ENCODE data around the gene DLGAP1. TPM values are rescaled to one million over a fixed set of nuclear protein-coding genes. Genes with fewer than 3 reads are reported as not detected.

DLGAP1 gene
- total and polyA plus RNA-seq, 9 donors = 2.0 to 42.7 (median 3.8) TPM

GRCh38 chr18:3906116-3906750, 548.9 kb downstream of the DLGAP1 start:
- no peaks in the 10 kb centered on the region for H3K4me1 ChIP-seq (ENCODE audit: insufficient read depth)
- intact Hi-C loops (cut with DNase I) = no loop called here
- no peaks in the 10 kb centered on the region for H3K36me3 ChIP-seq
- H3K9me3 ChIP-seq = no peaks in the 10 kb centered on the region
- no peak overlapping the region for H3K27ac ChIP-seq
- H3K4me3 ChIP-seq = no peak overlapping the region
- DNase-seq = no peak
- no peak for TF ChIP-seq CTCF (IDR thresholded peaks at IDR 0.05)
- no peak for TF ChIP-seq POLR2A (IDR thresholded peaks at IDR 0.05)
- no peak for TF ChIP-seq EP300 (IDR thresholded peaks at IDR 0.05)
- WGBS, 3 donors = 60 to 68% (median 62%) methylated on average over 3 of the region's 3 CpGs
- no peaks in the 10 kb centered on the region for H3K27me3 ChIP-seq

GRCh38 chr18:3903337-3903736, 551.8 kb downstream of the DLGAP1 start:
- no peak for DNase-seq
- no peaks in the 10 kb centered on the region for H3K9me3 ChIP-seq
- H3K4me3 ChIP-seq = no peak overlapping the region
- H3K4me1 ChIP-seq (ENCODE audit: insufficient read depth) = no peaks in the 10 kb centered on the region
- H3K27me3 ChIP-seq = no peaks in the 10 kb centered on the region
- no peak overlapping the region for H3K27ac ChIP-seq
- intact Hi-C loops (cut with DNase I) = no loop called here
- 70 to 82% (median 71%) methylated on average over 2 of the region's 2 CpGs for WGBS, 3 donors
- TF ChIP-seq CTCF (IDR thresholded peaks at IDR 0.05) = no peak
- no peak for TF ChIP-seq POLR2A (IDR thresholded peaks at IDR 0.05)
- TF ChIP-seq EP300 (IDR thresholded peaks at IDR 0.05) = no peak
- no peaks in the 10 kb centered on the region for H3K36me3 ChIP-seq

GRCh38 chr18:3902676-3903075, 552.4 kb downstream of the DLGAP1 start:
- Histone ChIP-seq H3K36me3 (no peaks in the 10 kb centered on the region), H3K27me3 (no peaks in the 10 kb centered on the region), H3K4me3 (no peak overlapping the region), H3K27ac (no peak overlapping the region), H3K4me1 (ENCODE audit: insufficient read depth) (no peaks in the 10 kb centered on the region), H3K9me3 (no peaks in the 10 kb centered on the region)
- DNase-seq = no peak
- TF ChIP-seq CTCF (IDR thresholded peaks at IDR 0.05) (no peak), EP300 (IDR thresholded peaks at IDR 0.05) (no peak), POLR2A (IDR thresholded peaks at IDR 0.05) (no peak)
- 86 to 98% (median 94%) methylated on average over 2 of the region's 2 CpGs for WGBS, 3 donors
- intact Hi-C loops (cut with DNase I) = no loop called here

- intact Hi-C loops (cut with DNase I) = no loop called here
- H3K9me3 ChIP-seq = no peaks in the 10 kb centered on the region
- TF ChIP-seq EP300 (IDR thresholded peaks at IDR 0.05) (no peak), POLR2A (IDR thresholded peaks at IDR 0.05) (no peak), CTCF (IDR thresholded peaks at IDR 0.05) (no peak)
- 90 to 93% (median 93%) methylated on average over 2 of the region's 2 CpGs for WGBS, 3 donors
- DNase-seq = no peak
- H3K4me3 ChIP-seq = no peak overlapping the region
- H3K27me3 ChIP-seq = no peaks in the 10 kb centered on the region
- no peak overlapping the region for H3K27ac ChIP-seq
- H3K36me3 ChIP-seq = no peaks in the 10 kb centered on the region
- no peaks in the 10 kb centered on the region for H3K4me1 ChIP-seq (ENCODE audit: insufficient read depth)
Observed at GRCh38 chr18:3901811-3902210, 553.3 kb downstream of the DLGAP1 start.
